CD14-positive monocyte (primary cell): ENCODE data around the gene APOC1. TPM values are rescaled to one million over a fixed set of nuclear protein-coding genes. Genes with fewer than 3 reads are reported as not detected.

Source experiments
- DNase-seq, 3 donors: peaks; one replicate each; pipeline ENCODE4 v3.0.0-alpha.2; 2011 to 2022
- H2AFZ ChIP-seq: 2 replicates; pipeline ENCODE4 v1.6.0; 2012; ENCODE audit warnings: mild to moderate bottlenecking, low read depth, low read length, inconsistent platforms; ENCODE audit not compliant: insufficient read depth, poor library complexity, severe bottlenecking
- H3K27ac ChIP-seq, 2 donors: 1 replicate in 1 of 2; 2 replicates in 1 of 2; pipeline ENCODE4 v1.5.1; 2012 to 2013; ENCODE audit warnings: low read length in 2 of 2, control low read depth in 1 of 2, inconsistent platforms in 1 of 2, low read depth in 1 of 2, mild to moderate bottlenecking in 1 of 2
- H3K27me3 ChIP-seq, 2 donors: one replicate each; pipeline versions ENCODE4 v1.6.0 to v1.6.1; 2011 to 2013; ENCODE audit warnings: low read length in 2 of 2; ENCODE audit not compliant: control insufficient read depth in 2 of 2, insufficient read depth in 2 of 2
- H3K36me3 ChIP-seq, 2 donors: replicated peaks in 1 of 2; 1 replicate in 1 of 2; 2 replicates in 1 of 2; pipeline versions ENCODE4 v1.5.1 to v1.6.1; 2012 to 2013; ENCODE audit warnings: low read length in 2 of 2, control low read depth in 1 of 2, inconsistent platforms in 1 of 2, mild to moderate bottlenecking in 1 of 2; ENCODE audit not compliant: insufficient read depth in 2 of 2, control insufficient read depth in 1 of 2
- H3K4me1 ChIP-seq, 2 donors: 1 replicate in 1 of 2; 2 replicates in 1 of 2; pipeline versions ENCODE4 v1.5.1 to v1.6.1; 2012 to 2013; ENCODE audit warnings: low read length in 2 of 2, control low read depth in 1 of 2, inconsistent platforms in 1 of 2, mild to moderate bottlenecking in 1 of 2, moderate library complexity in 1 of 2; ENCODE audit not compliant: insufficient read depth in 2 of 2, control insufficient read depth in 1 of 2
- H3K4me2 ChIP-seq: replicated peaks from 2 replicates; pipeline ENCODE3; 2012; ENCODE audit warnings: low read length, moderate library complexity, mild to moderate bottlenecking; ENCODE audit not compliant: poor library complexity, severe bottlenecking; ENCODE audit errors: extremely low read depth
- H3K4me3 ChIP-seq, 3 experiments: fragments of 200-600 bp in 1 of 3; sonication (generic) in 1 of 3; replicated peaks in 1 of 3; 1 replicate in 2 of 3; 2 replicates in 1 of 3; pipeline ENCODE4 v1.5.1; 2011 to 2013; ENCODE audit warnings: low read length in 3 of 3, mild to moderate bottlenecking in 3 of 3, control low read depth in 2 of 3, low read depth in 2 of 3, inconsistent platforms in 1 of 3, moderate library complexity in 1 of 3
- H3K79me2 ChIP-seq: 2 replicates; pipeline ENCODE4 v1.6.0; 2012; ENCODE audit warnings: mild to moderate bottlenecking, control low read depth, inconsistent platforms, low read length, moderate library complexity; ENCODE audit not compliant: insufficient read depth
- H3K9ac ChIP-seq: 2 replicates; pipeline ENCODE4 v1.6.0; 2017; ENCODE audit warnings: low read length, mild to moderate bottlenecking; ENCODE audit not compliant: insufficient read depth, poor library complexity, severe bottlenecking
- H3K9me3 ChIP-seq, 2 donors: replicated peaks in 1 of 2; 1 replicate in 1 of 2; 2 replicates in 1 of 2; pipeline versions ENCODE4 v1.5.1 to v1.6.1; 2012 to 2013; ENCODE audit warnings: low read length in 2 of 2, control low read depth in 1 of 2; ENCODE audit not compliant: control insufficient read depth in 1 of 2, insufficient read depth in 1 of 2
- H4K20me1 ChIP-seq: 2 replicates; pipeline ENCODE4 v1.6.0; 2012; ENCODE audit warnings: mild to moderate bottlenecking, low read length, control low read depth, moderate library complexity; ENCODE audit not compliant: insufficient read depth
- H3K27ac Mint-ChIP-seq, 7 donors: one replicate each; pipeline ENCODE4 v1.8.0; 2020; ENCODE audit warnings: mild to moderate bottlenecking in 7 of 7, mixed read lengths in 7 of 7, moderate library complexity in 6 of 7, inconsistent platforms in 2 of 7
- H3K27me3 Mint-ChIP-seq, 3 donors: one replicate each; pipeline ENCODE4 v1.8.0; 2021 to 2022; ENCODE audit warnings: low read depth in 3 of 3, mild to moderate bottlenecking in 3 of 3, mixed read lengths in 3 of 3, moderate library complexity in 3 of 3, inconsistent platforms in 1 of 3
- H3K36me3 Mint-ChIP-seq, 2 donors: one replicate each; pipeline ENCODE4 v1.8.0; 2020; ENCODE audit warnings: mixed read lengths in 2 of 2, inconsistent platforms in 1 of 2, mild to moderate bottlenecking in 1 of 2
- H3K4me1 Mint-ChIP-seq: one replicate; pipeline ENCODE4 v1.8.0; 2020; ENCODE audit warnings: mild to moderate bottlenecking, mixed read lengths
- H3K4me3 Mint-ChIP-seq, 2 donors: one replicate each; pipeline ENCODE4 v1.8.0; 2020; ENCODE audit warnings: mild to moderate bottlenecking in 2 of 2, mixed read lengths in 2 of 2, moderate library complexity in 1 of 2
- H3K9me3 Mint-ChIP-seq, 7 donors: one replicate each; pipeline ENCODE4 v1.8.0; 2020 to 2022; ENCODE audit warnings: mixed read lengths in 7 of 7, mild to moderate bottlenecking in 6 of 7, moderate library complexity in 6 of 7, inconsistent platforms in 2 of 7
- CTCF ChIP-seq: fragments of 200-600 bp; IDR thresholded peaks from one replicate; pipeline ENCODE4 v1.8.0; 2022; ENCODE audit warnings: antibody characterized with exemption, mild to moderate bottlenecking
- WGBS: methylation state at CpG from one replicate; pipeline ENCODE4 v1.1.5; 2013; ENCODE audit warnings: missing lambda C conversion rate; ENCODE audit not compliant: insufficient coverage; 5-methylcytosine and 5-hydroxymethylcytosine counted together
- intact Hi-C, 2 donors: fragments of 100-400 bp; cut with micrococcal nuclease; formaldehyde crosslinking; loops; one replicate each; pipeline versions ENCODE4 v1.15.0 to v1.15.1; 2023
- polyA plus RNA-seq, 3 donors: library from polyadenylated mRNA; depleted of rRNA in 1 of 3; unstranded in 2 of 3; stranded (reverse) in 1 of 3; fragments of 300-500 nt in 2 of 3; fragments of >200 nt in 1 of 3; fragmentation: Illumina TruSeq in 2 of 3; gene quantifications; 1 replicate in 2 of 3; 2 replicates in 1 of 3; pipeline ENCODE4 v1.2.3, GENCODE V29; 2012 to 2021

Gene APOC1
- polyA plus RNA-seq, 3 donors = 0.20 TPM; not detected in 2

GRCh38 chr19:44869733-44870470, 44.5 kb upstream of the APOC1 start:
- WGBS = 0% methylated on average over 8 of the region's 13 CpGs

DNA sequence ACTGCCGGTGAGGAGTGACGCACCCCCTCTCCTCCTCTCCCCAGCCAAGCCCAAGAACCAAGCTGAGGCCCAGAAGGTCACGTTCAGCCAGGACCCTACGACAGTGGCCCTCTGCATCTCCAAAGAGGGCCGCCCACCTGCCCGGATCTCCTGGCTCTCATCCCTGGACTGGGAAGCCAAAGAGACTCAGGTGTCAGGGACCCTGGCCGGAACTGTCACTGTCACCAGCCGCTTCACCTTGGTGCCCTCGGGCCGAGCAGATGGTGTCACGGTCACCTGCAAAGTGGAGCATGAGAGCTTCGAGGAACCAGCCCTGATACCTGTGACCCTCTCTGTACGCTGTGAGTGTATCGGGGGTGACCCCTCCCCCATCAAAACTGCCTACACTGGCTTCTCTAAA, 42.6 kb upstream of the APOC1 start:
- H3K9me3 ChIP-seq = no peaks in the 10 kb centered on the region
- no peak overlapping the region for H3K4me3 ChIP-seq
- H3K9me3 Mint-ChIP-seq = no peaks in the 10 kb centered on the region
- no peaks in the 10 kb centered on the region for H4K20me1 ChIP-seq
- no peak overlapping the region for H3K4me3 Mint-ChIP-seq
- no peak overlapping the region for H2AFZ ChIP-seq
- peaks cover 1 to 4% (median 2%) of the 10 kb centered on the region in 3 donors for H3K27me3 Mint-ChIP-seq
- H3K79me2 ChIP-seq = no peaks in the 10 kb centered on the region
- H3K27ac ChIP-seq = no peak overlapping the region
- H3K4me2 ChIP-seq = no peak overlapping the region
- DNase-seq = no peak
- no peak for TF ChIP-seq CTCF
- no peaks in the 10 kb centered on the region for H3K27me3 ChIP-seq
- 98% methylated on average over 13 of the region's 14 CpGs for WGBS
- peaks cover 34 to 57% of the 10 kb centered on the region in 2 donors for H3K36me3 Mint-ChIP-seq
- H3K36me3 ChIP-seq = peaks cover 10 to 36% of the 10 kb centered on the region in 2 donors
- H3K9ac ChIP-seq = no peak overlapping the region
- H3K4me1 Mint-ChIP-seq = peaks cover 33% of the 10 kb centered on the region
- peak overlapping the region in 2 of 7 donors; percentile 69 to 80 for H3K27ac Mint-ChIP-seq
- peaks cover 33% of the 10 kb centered on the region in 2 donors for H3K4me1 ChIP-seq
- intact Hi-C loops = no loop called here

More at GRCh38 chr19:44869733-44870470, 44.5 kb upstream of the APOC1 start:
- Histone ChIP-seq H3K36me3 (peaks cover 10 to 26% of the 10 kb centered on the region in 2 donors), H3K4me1 (peaks cover 33 to 38% of the 10 kb centered on the region in 2 donors), H3K9ac (no peak overlapping the region), H3K27me3 (no peaks in the 10 kb centered on the region), H3K79me2 (no peaks in the 10 kb centered on the region), H3K9me3 (no peaks in the 10 kb centered on the region), H3K4me2 (peak overlapping the region; percentile 68), H3K4me3 (peak overlapping the region in 1 of 3 experiments; percentile 47), H2AFZ (peak overlapping the region; percentile 24), H3K27ac (peak overlapping the region; percentile 64 to 78), H4K20me1 (no peaks in the 10 kb centered on the region)
- H3K9me3 Mint-ChIP-seq = no peaks in the 10 kb centered on the region
- H3K4me3 Mint-ChIP-seq = peak overlapping the region; percentile 71 to 86
- intact Hi-C loops = loop anchor here in 1 of 2 donors (2.0 kb wide), 1 partner anchor 21 kb away; no protein-coding TSS in a partner anchor
- peak overlapping the region; percentile 90 to 97 (median 92) for H3K27ac Mint-ChIP-seq
- no peak for TF ChIP-seq CTCF
- H3K36me3 Mint-ChIP-seq = peaks cover 24 to 48% of the 10 kb centered on the region in 2 donors
- H3K4me1 Mint-ChIP-seq = peaks cover 37% of the 10 kb centered on the region
- DNase-seq = peak; percentile 60 to 78 (median 74)
- H3K27me3 Mint-ChIP-seq = peaks cover 0 to 4% (median 2%) of the 10 kb centered on the region in 3 donors
